HG03175 (cell line): ENCODE data around the gene OR51T1.

Source experiments
- ATAC-seq: cut with Tn5 transposase; IDR thresholded peaks from one replicate; pipeline ENCODE4 v1.9.1; 2021; ENCODE audit warnings: mild to moderate bottlenecking, moderate library complexity; ENCODE audit not compliant: unreplicated experiment

The OR51T1 gene

DNA sequence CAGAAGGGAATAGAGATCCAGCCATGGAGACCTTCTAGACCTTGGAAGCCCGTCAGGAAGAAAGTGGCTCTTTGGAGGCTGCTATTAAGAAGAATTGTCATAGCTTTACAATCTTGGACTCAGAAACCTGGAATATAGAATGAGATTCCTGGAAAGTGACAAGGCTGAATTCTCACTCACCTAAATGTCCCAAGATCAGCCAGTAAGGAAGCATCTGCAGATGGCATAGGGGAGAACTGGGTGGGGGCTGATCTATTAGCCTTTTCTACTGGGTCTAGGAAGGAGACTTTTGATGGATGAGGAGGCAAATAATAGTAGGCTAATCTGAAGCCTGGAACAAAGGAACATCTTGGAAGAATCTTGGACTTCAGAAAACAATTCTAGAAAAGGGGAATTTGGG lies 42.5 kb downstream of the OR51T1 start, which contains the start of gene OR51G1:
TSS of gene OR51G1 (minus strand) at position 101 of the 400 bp plus-strand sequence. CDS start at position 101, 0 bp downstream.
- ATAC-seq: no peak

DNA sequence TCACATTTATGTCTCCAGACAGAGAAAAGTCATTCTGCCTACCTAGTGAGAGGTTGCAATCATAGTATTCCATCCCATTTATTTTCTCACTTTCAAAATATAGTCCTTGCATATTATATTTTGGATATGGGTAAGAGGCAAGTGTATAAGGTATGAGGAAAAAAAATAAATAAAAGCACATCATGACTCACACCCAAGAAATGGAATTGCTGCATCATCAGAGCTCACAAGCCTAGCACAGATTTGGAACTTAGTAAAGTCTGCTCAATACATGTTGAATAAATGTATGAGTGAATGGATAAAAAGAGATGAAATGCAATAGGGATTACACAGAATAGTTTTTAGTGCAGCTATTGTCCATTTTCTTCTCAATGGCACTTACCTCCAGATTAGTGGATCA lies 44.9 kb downstream of the OR51T1 start:
- no peak for ATAC-seq
